HepG2 (cell line): ENCODE results near the gene RNU7-1. TPM values are rescaled to one million over a fixed set of nuclear protein-coding genes. Genes with fewer than 3 reads are reported as not detected.

Experiments
- ATF7 ChIP-seq, 2 experiments: fragments of 450-650 bp in 1 of 2; sonication (generic) in 1 of 2; formaldehyde crosslinking in 1 of 2; IDR thresholded peaks; 2 replicates each; pipeline versions ENCODE4 v1.4.0 to v1.6.1; 2016 to 2020; ENCODE audit warnings: antibody characterized with exemption in 1 of 2, mild to moderate bottlenecking in 1 of 2, missing genetic modification reagents in 1 of 2
- ATRX ChIP-seq: sonication (generic); formaldehyde crosslinking; IDR thresholded peaks from 2 replicates; pipeline ENCODE4 v1.4.0; 2020; ENCODE audit warnings: missing genetic modification reagents, borderline replicate concordance
- BCL6 ChIP-seq: IDR thresholded peaks from 2 replicates; pipeline ENCODE4 v1.6.1; 2016; ENCODE audit warnings: missing genetic modification reagents, missing compliant biosample characterization
- DPF2 ChIP-seq: sonication (generic); formaldehyde crosslinking; IDR thresholded peaks from 2 replicates; pipeline ENCODE4 v1.4.0; 2020; ENCODE audit warnings: mild to moderate bottlenecking, low read depth, missing genetic modification reagents, borderline replicate concordance
- HNRNPL ChIP-seq: fragments of 200-400 bp; formaldehyde crosslinking; IDR thresholded peaks from 2 replicates; pipeline ENCODE4 v1.6.1; 2017; ENCODE audit warnings: mild to moderate bottlenecking, low read depth, low read length
- HOXA3 ChIP-seq: sonication (generic); formaldehyde crosslinking; IDR thresholded peaks from 2 replicates; pipeline ENCODE4 v1.5.0; 2020; ENCODE audit warnings: missing genetic modification reagents
- MAFK ChIP-seq, 2 experiments: IDR thresholded peaks in 1 of 2; conservative IDR thresholded peaks in 1 of 2; 2 replicates each; pipeline ENCODE4 v1.6.1; 2011; ENCODE audit warnings: improper control_type of control experiment in 2 of 2, low read length in 2 of 2
- PLRG1 ChIP-seq: fragments of 450-650 bp; conservative IDR thresholded peaks from 2 replicates; pipeline ENCODE4 v1.6.1; 2016
- SALL1 ChIP-seq: sonication (generic); formaldehyde crosslinking; IDR thresholded peaks from 2 replicates; pipeline ENCODE4 v1.8.0; 2022; ENCODE audit warnings: mild to moderate bottlenecking, missing genetic modification reagents
- TFE3 ChIP-seq: IDR thresholded peaks from 2 replicates; pipeline ENCODE4 v1.6.1; 2016
- ZBTB4 ChIP-seq: sonication (generic); formaldehyde crosslinking; IDR thresholded peaks from 2 replicates; pipeline ENCODE4 v1.4.0; 2020; ENCODE audit warnings: missing genetic modification reagents, mild to moderate bottlenecking, borderline replicate concordance
- ZBTB7B ChIP-seq: sonication (generic); formaldehyde crosslinking; IDR thresholded peaks from 2 replicates; pipeline ENCODE4 v1.4.0; 2020; ENCODE audit warnings: missing genetic modification reagents
- ZNF318 ChIP-seq: sonication (generic); formaldehyde crosslinking; IDR thresholded peaks from 2 replicates; pipeline ENCODE4 v1.4.0; 2020; ENCODE audit warnings: mild to moderate bottlenecking, missing genetic modification reagents
- ZNF569 ChIP-seq: sonication (generic); formaldehyde crosslinking; IDR thresholded peaks from 2 replicates; pipeline ENCODE4 v1.5.0; 2020; ENCODE audit warnings: mild to moderate bottlenecking, missing genetic modification reagents, moderate library complexity, borderline replicate concordance
- ZNF629 ChIP-seq: sonication (generic); formaldehyde crosslinking; conservative IDR thresholded peaks from 2 replicates; pipeline ENCODE4 v1.5.0; 2020; ENCODE audit warnings: missing genetic modification reagents
- polyA plus RNA-seq, 8 experiments: library from polyadenylated mRNA; depleted of rRNA in 3 of 8; stranded (reverse) in 7 of 8; unstranded in 1 of 8; fragments of >200 nt; fragmentation: Illumina TruSeq in 4 of 8; extraction: Trizol in 4 of 8; gene quantifications; 2 replicates each; pipeline versions ENCODE4 v1.2.1 to v1.2.3, GENCODE V29; 2011 to 2016; ENCODE audit warnings: low read depth in 4 of 8, missing spikeins in 1 of 8, mixed read lengths in 1 of 8; ENCODE audit not compliant: insufficient read depth in 1 of 8
- total RNA-seq, 5 experiments: library from RNA; depleted of rRNA; stranded (reverse); fragments of >200 nt; fragmentation: Illumina TruSeq; extraction: Trizol; gene quantifications; 2 replicates each; pipeline ENCODE4 v1.2.3, GENCODE V29; 2016; ENCODE audit warnings: low read depth in 1 of 5

Gene RNU7-1
- total and polyA plus RNA-seq, 2 of the 13 experiments (the other 11 are each of a cell fraction or from before 2014, with no cell fraction given): not detected

- TF ChIP-seq TFE3 (CRISPR knock-in tag): no peak
- 0 out of 2 replicates have a peak, but pooled peaks have one; percentile 11 for TF ChIP-seq ZNF629 (CRISPR knock-in tag)
- no peak for TF ChIP-seq ATF7 (IDR thresholded peaks at IDR 0.05)
- no peak for TF ChIP-seq ATF7 (CRISPR knock-in tag; IDR thresholded peaks at IDR 0.05)
- TF ChIP-seq ZBTB7B (CRISPR knock-in tag): no peak
- 0 out of 2 replicates have a peak, but pooled peaks have one; percentile 26 for TF ChIP-seq HNRNPL
- no peak for TF ChIP-seq PLRG1
- 0 out of 2 replicates have a peak, but pooled peaks have one; percentile 40 for TF ChIP-seq SALL1 (CRISPR knock-in tag)
- TF ChIP-seq ZNF569: no peak
- peak; percentile 49; the same call in 1 of the 2 replicates for TF ChIP-seq ZNF318 (CRISPR knock-in tag)
- no peak for TF ChIP-seq ATRX
- TF ChIP-seq BCL6 (CRISPR knock-in tag): no peak
- TF ChIP-seq DPF2 (CRISPR knock-in tag): no peak
- no peak for TF ChIP-seq MAFK (conservative IDR thresholded peaks at IDR 0.05 in 1 of 2, IDR thresholded peaks at IDR 0.05 in 1 of 2; ENCODE audit: low read length in 2 of 2)
- peak; percentile 71 for TF ChIP-seq HOXA3 (CRISPR knock-in tag)
- 0 out of 2 replicates have a peak, but pooled peaks have one; percentile 47 for TF ChIP-seq ZBTB4 (CRISPR knock-in tag)
Observed at GRCh38 chr12:6965026-6965661, 21.5 kb downstream of the RNU7-1 start (continued).
